ENCODE measurements around the gene XIRP2. TPM values are rescaled to one million over a fixed set of nuclear protein-coding genes. Genes with fewer than 3 reads are reported as not detected.
A peak's percentile ranks its signal among the peaks of the same experiment; 100 is the strongest.

Gene XIRP2
- total RNA-seq, 1 experiment from 2014 or later, result not detected

DNA sequence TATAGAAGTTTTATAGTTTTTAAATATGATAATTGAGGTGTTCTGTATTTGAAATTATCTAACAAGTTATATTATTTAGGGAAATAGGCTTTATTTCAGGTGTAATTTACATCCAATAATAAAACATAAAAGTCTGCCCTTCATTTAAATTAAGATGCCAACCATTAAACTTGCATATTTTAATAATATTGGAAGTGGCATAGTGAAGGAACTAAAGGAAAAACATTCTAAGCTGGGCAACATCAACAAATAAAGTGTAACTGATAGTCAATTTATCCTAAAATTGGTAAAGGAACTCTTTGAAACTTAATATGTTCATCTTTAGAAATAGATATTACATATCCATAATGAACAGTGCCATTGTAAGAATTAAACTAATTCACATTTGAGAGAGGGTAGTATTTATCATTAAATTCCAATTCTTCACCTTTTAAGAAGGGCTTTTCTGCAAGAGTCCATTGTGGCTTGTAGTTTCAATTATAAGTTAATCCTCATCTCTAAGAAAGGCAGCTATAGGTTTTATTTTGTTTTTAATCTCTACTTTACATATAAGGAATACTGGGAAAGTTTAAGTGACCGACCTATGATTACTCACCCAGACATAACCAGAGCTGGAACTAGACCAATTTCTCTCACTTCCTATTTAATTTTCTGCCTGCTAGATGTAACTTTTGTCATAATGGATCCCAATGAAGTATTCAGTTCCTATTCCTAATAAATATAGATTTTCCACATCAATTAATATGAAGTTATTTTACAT, 401.6 kb downstream of the XIRP2 start:
- no peak for DNase-seq (ENCODE audit: low spot score)

GRCh38 chr2:167292430-167293171, 404.3 kb downstream of the XIRP2 start, which contains the start of gene B3GALT1:
TSS of gene B3GALT1 (plus strand) at chr2:167293001.
- DNase-seq (ENCODE audit: low spot score), result peak; percentile 83

- DNase-seq (ENCODE audit: low spot score), result no peak
Measured at GRCh38 chr2:167293172-167293781, 405.0 kb downstream of the XIRP2 start.

- no peak for DNase-seq (ENCODE audit: low spot score)
Measured at GRCh38 chr2:167293943-167294775, 405.9 kb downstream of the XIRP2 start.

DNA sequence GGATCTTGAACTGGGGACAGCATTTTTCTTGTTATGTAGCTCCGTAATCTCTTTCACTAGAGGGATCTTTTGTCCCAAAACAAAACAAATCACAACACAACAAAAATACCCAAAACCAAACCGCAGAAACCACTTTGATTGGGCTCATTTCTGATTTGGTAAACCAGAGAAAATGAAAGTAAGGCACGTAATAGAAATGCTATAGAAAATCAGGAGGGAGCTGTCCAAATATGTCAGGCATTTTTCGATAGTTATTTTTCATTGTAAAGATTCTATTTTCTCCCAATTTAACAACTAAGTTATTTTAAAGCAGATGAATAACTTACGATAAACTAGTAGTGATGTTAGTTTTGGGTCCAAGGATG, 406.5 kb downstream of the XIRP2 start:
- no peak for DNase-seq (ENCODE audit: low spot score)

DNA sequence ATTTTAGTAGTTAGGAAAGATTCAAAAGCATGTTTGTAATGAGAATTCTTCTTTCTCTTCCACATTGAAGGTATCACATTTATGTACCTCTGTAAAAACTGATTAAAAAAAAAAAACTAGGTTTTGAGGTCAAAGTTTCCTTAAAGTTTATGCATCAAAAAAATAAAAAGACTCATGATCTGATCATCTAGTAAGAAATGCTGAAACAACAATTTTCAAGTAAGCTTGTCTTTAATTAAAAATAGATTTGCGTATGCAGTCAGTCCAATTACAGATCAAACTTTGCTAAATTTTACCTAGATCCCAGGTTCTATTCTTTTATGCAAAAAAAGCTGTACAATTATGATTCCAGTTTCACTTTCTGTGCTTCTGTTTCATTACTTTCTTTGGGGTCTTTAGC, 409.0 kb downstream of the XIRP2 start:
- DNase-seq (ENCODE audit: low spot score), result no peak

GRCh38 chr2:167298017-167298416, 409.7 kb downstream of the XIRP2 start:
- no peak for DNase-seq (ENCODE audit: low spot score)

Measured in HT-29 (cell line).